ENCODE measurements around the gene THEM4. TPM values are rescaled to one million over a fixed set of nuclear protein-coding genes. Genes with fewer than 3 reads are reported as not detected.

THEM4 gene
- total and polyA plus RNA-seq, 2 experiments from 2014 or later, result 20.2 to 24.8 TPM

DNA sequence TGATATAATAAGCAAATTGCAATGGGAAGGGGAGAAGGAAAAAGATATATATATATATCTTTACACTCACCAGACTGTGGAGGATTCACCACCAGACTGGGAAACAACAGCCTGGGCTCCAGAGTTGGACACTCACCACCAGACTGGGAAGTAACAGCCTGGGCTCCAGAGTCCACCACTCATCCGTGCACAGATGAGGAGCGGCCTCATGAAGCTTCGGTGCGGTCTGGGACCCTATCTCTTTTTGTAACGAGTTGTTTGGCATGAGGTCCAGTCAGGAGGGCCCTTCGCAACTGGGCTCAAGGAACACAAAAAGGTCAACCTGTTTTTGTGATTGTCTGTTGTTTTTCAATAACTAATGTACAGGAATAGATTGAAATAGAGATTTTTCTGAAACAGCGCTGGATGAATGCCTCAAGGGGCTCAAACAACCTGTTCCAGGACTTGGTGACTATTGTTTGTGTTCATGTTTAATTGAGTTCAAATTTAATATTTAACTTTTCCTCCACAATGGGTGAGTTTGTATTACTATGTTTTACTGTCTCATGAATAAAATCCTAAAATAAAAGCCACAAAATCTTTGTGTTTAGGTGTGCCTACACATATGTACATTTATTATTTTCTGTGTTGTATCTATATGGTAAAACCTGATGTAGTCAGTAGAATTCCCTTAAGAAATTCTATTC, 44.2 kb upstream of the THEM4 start:
- H3K9me2 ChIP-seq (replicated peaks; ENCODE audit: insufficient read depth), result no peaks in the 10 kb centered on the region
- peaks cover 14% of the 10 kb centered on the region for H3K79me2 ChIP-seq
- H3K27ac ChIP-seq, result peak overlapping the region; percentile 83
- peak overlapping the region; percentile 68 for H3K4me2 ChIP-seq
- no peaks in the 10 kb centered on the region for H4K20me1 ChIP-seq (ENCODE audit: insufficient read depth, poor library complexity, severe bottlenecking)
- H2AFZ ChIP-seq, result peak overlapping the region; percentile 11
- H3K36me3 ChIP-seq (replicated peaks; ENCODE audit: insufficient read depth, low read depth), result no peaks in the 10 kb centered on the region
- TF ChIP-seq EZH2 (IDR thresholded peaks at IDR 0.05; ENCODE audit: borderline replicate concordance) (no peak), EZH2phosphoT487 (IDR thresholded peaks at IDR 0.05; ENCODE audit: low read depth, severe bottlenecking, unreplicated experiment) (no peak)
- TF ChIP-seq, protein P1, sequence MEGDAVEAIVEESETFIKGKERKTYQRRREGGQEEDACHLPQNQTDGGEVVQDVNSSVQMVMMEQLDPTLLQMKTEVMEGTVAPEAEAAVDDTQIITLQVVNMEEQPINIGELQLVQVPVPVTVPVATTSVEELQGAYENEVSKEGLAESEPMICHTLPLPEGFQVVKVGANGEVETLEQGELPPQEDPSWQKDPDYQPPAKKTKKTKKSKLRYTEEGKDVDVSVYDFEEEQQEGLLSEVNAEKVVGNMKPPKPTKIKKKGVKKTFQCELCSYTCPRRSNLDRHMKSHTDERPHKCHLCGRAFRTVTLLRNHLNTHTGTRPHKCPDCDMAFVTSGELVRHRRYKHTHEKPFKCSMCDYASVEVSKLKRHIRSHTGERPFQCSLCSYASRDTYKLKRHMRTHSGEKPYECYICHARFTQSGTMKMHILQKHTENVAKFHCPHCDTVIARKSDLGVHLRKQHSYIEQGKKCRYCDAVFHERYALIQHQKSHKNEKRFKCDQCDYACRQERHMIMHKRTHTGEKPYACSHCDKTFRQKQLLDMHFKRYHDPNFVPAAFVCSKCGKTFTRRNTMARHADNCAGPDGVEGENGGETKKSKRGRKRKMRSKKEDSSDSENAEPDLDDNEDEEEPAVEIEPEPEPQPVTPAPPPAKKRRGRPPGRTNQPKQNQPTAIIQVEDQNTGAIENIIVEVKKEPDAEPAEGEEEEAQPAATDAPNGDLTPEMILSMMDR (IDR thresholded peaks at IDR 0.05; ENCODE audit: poor library complexity), result no peak
- peak overlapping the region; percentile 3 for H3K4me3 ChIP-seq
- DNase-seq (ENCODE audit: low spot score), result peak; percentile 52
- H3K27me3 ChIP-seq, result no peaks in the 10 kb centered on the region
- H3K9me3 ChIP-seq (ENCODE audit: low read depth), result no peaks in the 10 kb centered on the region
- H3K4me1 ChIP-seq (ENCODE audit: insufficient read depth), result no peaks in the 10 kb centered on the region
- 34% methylated on average over 7 of the region's 7 CpGs for WGBS (ENCODE audit: low lambda C conversion rate, missing lambda C conversion rate)

DNA sequence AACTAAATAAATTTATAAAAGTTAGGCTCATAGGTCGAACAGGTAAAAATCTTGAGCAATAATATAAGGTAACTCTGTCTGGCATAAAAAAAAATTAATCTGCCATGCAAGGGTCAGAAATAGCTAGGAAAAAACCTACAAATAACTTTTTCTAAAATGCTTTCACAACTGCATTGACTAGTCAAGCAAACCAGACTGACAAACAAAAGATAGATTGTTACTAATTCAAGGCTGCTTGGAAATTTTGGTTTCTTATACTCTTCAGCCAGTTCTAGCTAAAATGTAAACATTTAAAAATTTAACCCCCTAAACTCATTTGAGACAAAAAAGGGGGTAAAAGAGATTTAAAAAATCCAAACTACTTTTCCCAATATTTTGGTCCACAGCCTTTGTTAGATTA, 43.5 kb upstream of the THEM4 start:
- Histone ChIP-seq H3K9me2 (replicated peaks; ENCODE audit: insufficient read depth) (no peaks in the 10 kb centered on the region), H3K9me3 (ENCODE audit: low read depth) (no peaks in the 10 kb centered on the region), H3K36me3 (replicated peaks; ENCODE audit: insufficient read depth, low read depth) (no peaks in the 10 kb centered on the region), H2AFZ (peak overlapping the region; percentile 11), H3K4me2 (peak overlapping the region; percentile 68), H3K27me3 (no peaks in the 10 kb centered on the region), H3K4me1 (ENCODE audit: insufficient read depth) (no peaks in the 10 kb centered on the region), H4K20me1 (ENCODE audit: insufficient read depth, poor library complexity, severe bottlenecking) (no peaks in the 10 kb centered on the region), H3K4me3 (no peak overlapping the region), H3K27ac (peak overlapping the region; percentile 83), H3K79me2 (peaks cover 14% of the 10 kb centered on the region)
- DNase-seq (ENCODE audit: low spot score), result no peak
- TF ChIP-seq, protein P1 (IDR thresholded peaks at IDR 0.05; ENCODE audit: poor library complexity), result no peak
- TF ChIP-seq EZH2 (IDR thresholded peaks at IDR 0.05; ENCODE audit: borderline replicate concordance) (no peak), EZH2phosphoT487 (IDR thresholded peaks at IDR 0.05; ENCODE audit: low read depth, severe bottlenecking, unreplicated experiment) (no peak)
- WGBS (ENCODE audit: low lambda C conversion rate, missing lambda C conversion rate), result 70% methylated on average over 1 of the region's 1 CpG

DNA sequence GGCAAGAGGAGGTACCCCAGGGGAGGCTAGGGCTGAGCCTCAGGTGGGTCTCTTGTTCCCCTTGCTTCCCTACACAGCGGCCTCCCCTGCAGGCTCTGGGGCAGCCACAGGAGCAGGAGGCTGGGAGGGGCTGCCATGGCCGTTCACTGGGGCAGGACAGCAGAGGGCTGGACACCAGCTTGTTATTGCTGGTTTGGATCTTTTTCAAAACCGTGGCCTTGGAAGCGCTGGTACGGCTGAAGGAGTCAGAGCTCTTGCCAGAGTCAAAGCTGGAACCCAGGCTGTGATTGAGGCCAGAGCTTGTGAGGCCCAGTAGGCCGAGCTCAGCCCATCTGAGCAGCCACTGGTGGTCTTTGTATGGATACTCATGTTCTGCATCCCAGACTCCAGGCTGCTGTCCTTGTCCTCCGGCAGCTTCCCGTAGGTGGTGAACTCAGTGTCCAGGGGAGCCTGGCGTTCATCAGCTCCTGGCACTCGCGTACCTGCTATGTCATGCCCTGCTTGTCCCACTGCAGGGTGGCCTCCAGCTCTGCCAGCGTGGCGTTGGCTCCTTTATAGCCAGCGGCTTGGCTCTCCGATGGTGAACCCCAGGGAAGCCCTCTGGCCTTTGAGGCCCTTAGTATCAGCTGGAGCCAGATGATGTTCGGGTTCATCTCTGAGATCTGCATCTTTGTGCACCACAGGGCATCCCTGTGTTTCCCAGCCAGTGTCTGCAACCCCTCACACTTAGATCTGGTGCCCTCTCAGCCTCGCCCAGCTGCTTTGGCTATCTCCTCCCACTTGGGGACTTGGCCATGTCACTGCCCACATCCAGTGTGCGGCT, 40.3 kb upstream of the THEM4 start:
- H3K4me1 ChIP-seq (ENCODE audit: insufficient read depth), result peaks cover 10% of the 10 kb centered on the region
- H3K4me3 ChIP-seq, result no peak overlapping the region
- H2AFZ ChIP-seq, result no peak overlapping the region
- 97% methylated on average over 18 of the region's 18 CpGs for WGBS (ENCODE audit: low lambda C conversion rate, missing lambda C conversion rate)
- H3K4me2 ChIP-seq, result no peak overlapping the region
- no peak for DNase-seq (ENCODE audit: low spot score)
- peaks cover 10% of the 10 kb centered on the region for H3K79me2 ChIP-seq
- H3K36me3 ChIP-seq (replicated peaks; ENCODE audit: insufficient read depth, low read depth), result no peaks in the 10 kb centered on the region
- H3K27ac ChIP-seq, result no peak overlapping the region
- no peaks in the 10 kb centered on the region for H4K20me1 ChIP-seq (ENCODE audit: insufficient read depth, poor library complexity, severe bottlenecking)
- no peaks in the 10 kb centered on the region for H3K9me2 ChIP-seq (replicated peaks; ENCODE audit: insufficient read depth)
- H3K9me3 ChIP-seq (ENCODE audit: low read depth), result no peaks in the 10 kb centered on the region
- TF ChIP-seq, protein P1 (IDR thresholded peaks at IDR 0.05; ENCODE audit: poor library complexity), result no peak
- no peak for TF ChIP-seq EZH2 (IDR thresholded peaks at IDR 0.05; ENCODE audit: borderline replicate concordance)
- TF ChIP-seq EZH2phosphoT487 (IDR thresholded peaks at IDR 0.05; ENCODE audit: low read depth, severe bottlenecking, unreplicated experiment), result no peak
- no peaks in the 10 kb centered on the region for H3K27me3 ChIP-seq

Data from hepatocyte (in vitro differentiated cells).